HCT116 (cell line): Measurements from ENCODE around the gene SCFD2.

ENCODE experiments used
- CEBPB ChIP-seq: IDR thresholded peaks from 2 replicates; pipeline ENCODE4 v1.6.1; 2012; ENCODE audit warnings: low read depth
- CTCF ChIP-seq, 3 experiments: fragments of 200-600 bp in 1 of 3; sonication (generic) in 1 of 3; IDR thresholded peaks in 2 of 3; conservative IDR thresholded peaks in 1 of 3; 2 replicates each; pipeline ENCODE4 v1.5.1; 2012 to 2017; ENCODE audit warnings: low read depth in 2 of 3, low read length in 2 of 3, antibody characterized with exemption in 1 of 3, borderline replicate concordance in 1 of 3, control low read depth in 1 of 3, mild to moderate bottlenecking in 1 of 3, mixed read lengths in 1 of 3, mixed run types in 1 of 3, moderate library complexity in 1 of 3; ENCODE audit not compliant: insufficient read depth in 1 of 3
- EZH2phosphoT487 ChIP-seq: fragments of 200-600 bp; IDR thresholded peaks from 2 replicates; pipeline ENCODE4 v1.6.1; 2018; ENCODE audit warnings: antibody characterized with exemption, borderline replicate concordance
- POLR2A ChIP-seq: IDR thresholded peaks from 2 replicates; pipeline ENCODE4 v1.7.0; 2011; ENCODE audit warnings: borderline replicate concordance; ENCODE audit not compliant: insufficient read depth, insufficient read length; ENCODE audit errors: extremely low read depth
- ZNF274 ChIP-seq: fragments of 200-500 bp; sonication (Bioruptor generic); IDR thresholded peaks from 2 replicates; pipeline ENCODE4 v1.6.1; 2014; ENCODE audit warnings: mild to moderate bottlenecking, low read depth, low read length, inconsistent platforms

GRCh38 chr4:53059871-53060270 lies 306.0 kb downstream of the SCFD2 start:
- TF ChIP-seq CTCF (IDR thresholded peaks at IDR 0.05 in 2 of 3, conservative IDR thresholded peaks at IDR 0.05 in 1 of 3; ENCODE audit: borderline replicate concordance in 1 of 3, insufficient read depth in 1 of 3, low read depth in 2 of 3, low read length in 2 of 3): no peak
- no peak for TF ChIP-seq POLR2A
- no peak for TF ChIP-seq EZH2phosphoT487
- TF ChIP-seq ZNF274: no peak
- no peak for TF ChIP-seq CEBPB
